ENCODE results near the gene WASHC3.

- TF ChIP-seq POLR2A (IDR thresholded peaks at IDR 0.05): no peak
- no peak for TF ChIP-seq CTCF (IDR thresholded peaks at IDR 0.05)
These were observed 49.0 kb upstream of the WASHC3 start for GRCh38 chr12:102110782-102111181.

All from heart left ventricle (tissue), 13 donors.